Nephron (organoid): ENCODE data around the gene HIVEP2.

Experiments
- H3K27ac Mint-ChIP-seq, 3 experiments: 2 replicates each; pipeline ENCODE4 v1.8.0; 2020; ENCODE audit warnings: mixed read lengths in 3 of 3, mild to moderate bottlenecking in 2 of 3, moderate library complexity in 1 of 3
- H3K27me3 Mint-ChIP-seq: 2 replicates; pipeline ENCODE4 v1.8.0; 2021; ENCODE audit warnings: low read depth, mild to moderate bottlenecking, moderate library complexity, mixed read lengths
- H3K36me3 Mint-ChIP-seq: 2 replicates; pipeline ENCODE4 v1.8.0; 2020; ENCODE audit warnings: low read depth, mixed read lengths
- H3K4me1 Mint-ChIP-seq: 2 replicates; pipeline ENCODE4 v1.8.0; 2020; ENCODE audit warnings: mixed read lengths
- H3K4me3 Mint-ChIP-seq, 3 experiments: 2 replicates each; pipeline ENCODE4 v1.8.0; 2020; ENCODE audit warnings: mild to moderate bottlenecking in 3 of 3, mixed read lengths in 3 of 3, moderate library complexity in 2 of 3
- H3K9me3 Mint-ChIP-seq: 2 replicates; pipeline ENCODE4 v1.8.0; 2020; ENCODE audit warnings: mixed read lengths
- TF ChIP-seq, protein P1 (sequence below), 3 experiments: fragments of 200-600 bp; sonication (generic); IDR thresholded peaks; one replicate each; pipeline ENCODE4 v1.5.0; 2021; ENCODE audit warnings: antibody characterized with exemption in 3 of 3; ENCODE audit not compliant: unreplicated experiment in 3 of 3

The HIVEP2 gene

GRCh38 chr6:142871910-142872331, 73.1 kb downstream of the HIVEP2 start:
- H3K27me3 Mint-ChIP-seq, result no peaks in the 10 kb centered on the region
- TF ChIP-seq, protein P1, sequence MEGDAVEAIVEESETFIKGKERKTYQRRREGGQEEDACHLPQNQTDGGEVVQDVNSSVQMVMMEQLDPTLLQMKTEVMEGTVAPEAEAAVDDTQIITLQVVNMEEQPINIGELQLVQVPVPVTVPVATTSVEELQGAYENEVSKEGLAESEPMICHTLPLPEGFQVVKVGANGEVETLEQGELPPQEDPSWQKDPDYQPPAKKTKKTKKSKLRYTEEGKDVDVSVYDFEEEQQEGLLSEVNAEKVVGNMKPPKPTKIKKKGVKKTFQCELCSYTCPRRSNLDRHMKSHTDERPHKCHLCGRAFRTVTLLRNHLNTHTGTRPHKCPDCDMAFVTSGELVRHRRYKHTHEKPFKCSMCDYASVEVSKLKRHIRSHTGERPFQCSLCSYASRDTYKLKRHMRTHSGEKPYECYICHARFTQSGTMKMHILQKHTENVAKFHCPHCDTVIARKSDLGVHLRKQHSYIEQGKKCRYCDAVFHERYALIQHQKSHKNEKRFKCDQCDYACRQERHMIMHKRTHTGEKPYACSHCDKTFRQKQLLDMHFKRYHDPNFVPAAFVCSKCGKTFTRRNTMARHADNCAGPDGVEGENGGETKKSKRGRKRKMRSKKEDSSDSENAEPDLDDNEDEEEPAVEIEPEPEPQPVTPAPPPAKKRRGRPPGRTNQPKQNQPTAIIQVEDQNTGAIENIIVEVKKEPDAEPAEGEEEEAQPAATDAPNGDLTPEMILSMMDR (IDR thresholded peaks at IDR 0.05; ENCODE audit: unreplicated experiment in 3 of 3), result no peak
- peak overlapping the region; percentile 42 to 78 (median 76) for H3K27ac Mint-ChIP-seq
- no peaks in the 10 kb centered on the region for H3K36me3 Mint-ChIP-seq
- H3K4me3 Mint-ChIP-seq, result peak overlapping the region in 1 of 3 experiments; percentile 20
- H3K4me1 Mint-ChIP-seq, result peaks cover 69% of the 10 kb centered on the region
- no peaks in the 10 kb centered on the region for H3K9me3 Mint-ChIP-seq

GRCh38 chr6:142870787-142871415, 74.1 kb downstream of the HIVEP2 start:
- H3K4me1 Mint-ChIP-seq, result peaks cover 72% of the 10 kb centered on the region
- peak overlapping the region in 1 of 3 experiments; percentile 17 for H3K27ac Mint-ChIP-seq
- no peaks in the 10 kb centered on the region for H3K9me3 Mint-ChIP-seq
- H3K27me3 Mint-ChIP-seq, result no peaks in the 10 kb centered on the region
- no peaks in the 10 kb centered on the region for H3K36me3 Mint-ChIP-seq
- H3K4me3 Mint-ChIP-seq, result no peak overlapping the region
- TF ChIP-seq, protein P1 (IDR thresholded peaks at IDR 0.05; ENCODE audit: unreplicated experiment in 3 of 3), result no peak

DNA sequence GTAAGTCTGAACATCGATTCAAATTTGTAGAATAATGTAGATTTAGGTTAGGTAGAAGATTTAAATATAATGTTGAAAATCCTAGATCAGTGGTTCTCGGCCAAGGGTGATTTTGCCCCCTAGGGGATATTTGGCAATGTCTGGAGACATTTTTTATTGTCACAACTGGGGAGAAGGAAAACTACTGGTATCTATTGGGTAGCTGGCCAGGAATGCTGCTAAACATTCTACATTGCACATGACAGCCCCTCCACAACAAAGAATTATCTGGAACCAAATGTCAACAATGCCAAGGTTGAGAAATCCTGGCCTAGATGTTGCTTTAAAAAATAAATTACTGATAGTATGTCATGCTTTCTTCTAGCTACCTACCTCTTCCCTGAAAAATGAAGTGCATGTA, 76.1 kb downstream of the HIVEP2 start:
- TF ChIP-seq, protein P1 (IDR thresholded peaks at IDR 0.05; ENCODE audit: unreplicated experiment in 3 of 3), result no peak
- Mint-ChIP-seq H3K27ac (no peak overlapping the region), H3K4me1 (peaks cover 58% of the 10 kb centered on the region), H3K36me3 (no peaks in the 10 kb centered on the region), H3K4me3 (no peak overlapping the region), H3K9me3 (no peaks in the 10 kb centered on the region), H3K27me3 (no peaks in the 10 kb centered on the region)

- Mint-ChIP-seq H3K4me3 (peak overlapping the region in 1 of 3 experiments; percentile 8), H3K27me3 (no peaks in the 10 kb centered on the region), H3K4me1 (peaks cover 54% of the 10 kb centered on the region), H3K9me3 (no peaks in the 10 kb centered on the region), H3K36me3 (no peaks in the 10 kb centered on the region), H3K27ac (peak overlapping the region; percentile 2 to 13 (median 10))
- TF ChIP-seq, protein P1 (IDR thresholded peaks at IDR 0.05; ENCODE audit: unreplicated experiment in 3 of 3), result no peak
Measured at GRCh38 chr6:142867988-142868812, 76.8 kb downstream of the HIVEP2 start.

- Mint-ChIP-seq H3K36me3 (no peaks in the 10 kb centered on the region), H3K9me3 (no peaks in the 10 kb centered on the region), H3K4me3 (no peak overlapping the region), H3K27ac (peak overlapping the region; percentile 50 to 69 (median 51)), H3K4me1 (peaks cover 45% of the 10 kb centered on the region), H3K27me3 (no peaks in the 10 kb centered on the region)
- TF ChIP-seq, protein P1 (IDR thresholded peaks at IDR 0.05; ENCODE audit: unreplicated experiment in 3 of 3), result no peak
Measured at GRCh38 chr6:142867355-142867801, 77.6 kb downstream of the HIVEP2 start.
